ENCODE measurements around the gene KCTD13. TPM values are rescaled to one million over a fixed set of nuclear protein-coding genes. Genes with fewer than 3 reads are reported as not detected.

KCTD13 gene
- total and polyA plus RNA-seq, 4 donors: 2.7 to 13.1 (median 3.7) TPM

- Histone ChIP-seq H3K36me3 (ENCODE audit: control insufficient read depth in 4 of 4, insufficient read depth in 3 of 4, low read depth in 1 of 4, low read length in 3 of 4) (no peaks in the 10 kb centered on the region), H3K9me3 (ENCODE audit: control insufficient read depth in 4 of 4, low read length in 3 of 4) (no peaks in the 10 kb centered on the region), H3K27me3 (ENCODE audit: control insufficient read depth in 4 of 4, insufficient read depth in 4 of 4, low read length in 3 of 4) (peaks cover 0 to 6% (median 1%) of the 10 kb centered on the region in 4 donors), H3K4me1 (ENCODE audit: control insufficient read depth in 4 of 4, insufficient read depth in 4 of 4, low read length in 3 of 4) (peaks cover 2 to 12% (median 7%) of the 10 kb centered on the region in 4 donors), H3K27ac (ENCODE audit: low read depth in 1 of 2, low read length in 2 of 2) (no peak overlapping the region), H3K4me3 (ENCODE audit: low read depth in 1 of 3, low read length in 3 of 3) (no peak overlapping the region), H3K9ac (ENCODE audit: low read depth in 1 of 2, low read length in 2 of 2) (no peak overlapping the region)
- no peak for DNase-seq (ENCODE audit: low spot score)
- TF ChIP-seq SP1 (IDR thresholded peaks at IDR 0.05) (no peak), CTCF (IDR thresholded peaks at IDR 0.05; ENCODE audit: low read depth, low read length, missing input control) (no peak), YY1 (IDR thresholded peaks at IDR 0.05) (no peak), FOXA1 (IDR thresholded peaks at IDR 0.05) (no peak), RAD21 (IDR thresholded peaks at IDR 0.05) (no peak), NR2F2 (IDR thresholded peaks at IDR 0.05) (no peak), REST (IDR thresholded peaks at IDR 0.05) (no peak), HNF4A (conservative IDR thresholded peaks at IDR 0.05) (no peak), HNF4G (IDR thresholded peaks at IDR 0.05) (no peak), TAF1 (conservative IDR thresholded peaks at IDR 0.05) (no peak), MAX (IDR thresholded peaks at IDR 0.05) (no peak), FOXA2 (IDR thresholded peaks at IDR 0.05) (no peak), ZBTB33 (IDR thresholded peaks at IDR 0.05) (no peak), JUND (IDR thresholded peaks at IDR 0.05) (no peak), EGR1 (IDR thresholded peaks at IDR 0.05; ENCODE audit: low read depth in 2 of 2) (no peak), RXRA (IDR thresholded peaks at IDR 0.05) (no peak), ATF3 (IDR thresholded peaks at IDR 0.05) (no peak), GABPA (IDR thresholded peaks at IDR 0.05 in 1 of 2, conservative IDR thresholded peaks at IDR 0.05 in 1 of 2) (no peak)
- WGBS: 55% methylated on average over 15 of the region's 15 CpGs
These were observed 29.2 kb downstream of the KCTD13 start for GRCh38 chr16:29896841-29897240.
